Loucy (cell line): Measurements from ENCODE around the gene INAFM2.

Experiments used
- H2AFZ ChIP-seq: fragments of 200-600 bp; sonication (generic); 2 replicates; pipeline ENCODE4 v1.6.0; 2016; ENCODE audit warnings: antibody characterized with exemption, mild to moderate bottlenecking, low read length, moderate library complexity
- H3F3A ChIP-seq: fragments of 200-600 bp; 2 replicates; pipeline ENCODE4 v1.6.0; 2016; ENCODE audit warnings: antibody characterized with exemption, low read depth, mild to moderate bottlenecking
- H3K27me3 ChIP-seq: fragments of 200-600 bp; sonication (generic); 2 replicates; pipeline ENCODE4 v1.6.1; 2014; ENCODE audit warnings: low read length, mild to moderate bottlenecking; ENCODE audit not compliant: insufficient read depth, poor library complexity, severe bottlenecking
- H3K36me3 ChIP-seq: fragments of 200-600 bp; sonication (generic); 2 replicates; pipeline ENCODE4 v1.6.1; 2016; ENCODE audit warnings: low read length; ENCODE audit not compliant: insufficient read depth
- H3K4me1 ChIP-seq: fragments of 200-600 bp; sonication (generic); 2 replicates; pipeline ENCODE4 v1.5.1; 2014; ENCODE audit warnings: low read length, mild to moderate bottlenecking; ENCODE audit not compliant: insufficient read depth, poor library complexity, severe bottlenecking
- H3K4me2 ChIP-seq: fragments of 200-600 bp; sonication (generic); 2 replicates; pipeline ENCODE4 v1.6.0; 2014; ENCODE audit warnings: antibody characterized with exemption, low read length, low read depth, mild to moderate bottlenecking; ENCODE audit not compliant: poor library complexity, severe bottlenecking
- H3K4me3 ChIP-seq: fragments of 200-600 bp; sonication (generic); 2 replicates; pipeline ENCODE4 v1.5.1; 2014; ENCODE audit warnings: low read length, mild to moderate bottlenecking, mixed read lengths; ENCODE audit not compliant: poor library complexity, severe bottlenecking
- H3K79me2 ChIP-seq: fragments of 200-600 bp; sonication (generic); 2 replicates; pipeline ENCODE4 v1.6.1; 2014; ENCODE audit warnings: low read length; ENCODE audit not compliant: insufficient read depth
- H3K9ac ChIP-seq: fragments of 200-600 bp; sonication (generic); 2 replicates; pipeline ENCODE4 v1.6.0; 2014; ENCODE audit warnings: mild to moderate bottlenecking, low read depth, low read length, moderate library complexity; ENCODE audit not compliant: poor library complexity, severe bottlenecking
- H3K9me2 ChIP-seq: fragments of 200-600 bp; sonication (generic); replicated peaks from 2 replicates; pipeline ENCODE4 v1.6.1; 2016; ENCODE audit warnings: low read depth, low read length, mixed read lengths
- H3K9me3 ChIP-seq: fragments of 200-600 bp; sonication (generic); 2 replicates; pipeline ENCODE4 v1.6.1; 2014; ENCODE audit warnings: mild to moderate bottlenecking, antibody characterized with exemption, low read length, low read depth; ENCODE audit not compliant: insufficient read depth
- H4K20me1 ChIP-seq: fragments of 200-600 bp; sonication (generic); 2 replicates; pipeline ENCODE4 v1.6.0; 2014; ENCODE audit warnings: antibody characterized with exemption, low read length, mild to moderate bottlenecking; ENCODE audit not compliant: insufficient read depth, poor library complexity, severe bottlenecking
- EZH2phosphoT487 ChIP-seq: fragments of 200-600 bp; IDR thresholded peaks from 2 replicates; pipeline ENCODE4 v1.6.1; 2018; ENCODE audit warnings: antibody characterized with exemption, mild to moderate bottlenecking, moderate library complexity, borderline replicate concordance
- TF ChIP-seq, protein P1 (sequence below): fragments of 200-600 bp; sonication (generic); conservative IDR thresholded peaks from 2 replicates; pipeline ENCODE4 v1.5.1; 2014; ENCODE audit warnings: mild to moderate bottlenecking, antibody characterized with exemption, low read length

INAFM2 gene

DNA sequence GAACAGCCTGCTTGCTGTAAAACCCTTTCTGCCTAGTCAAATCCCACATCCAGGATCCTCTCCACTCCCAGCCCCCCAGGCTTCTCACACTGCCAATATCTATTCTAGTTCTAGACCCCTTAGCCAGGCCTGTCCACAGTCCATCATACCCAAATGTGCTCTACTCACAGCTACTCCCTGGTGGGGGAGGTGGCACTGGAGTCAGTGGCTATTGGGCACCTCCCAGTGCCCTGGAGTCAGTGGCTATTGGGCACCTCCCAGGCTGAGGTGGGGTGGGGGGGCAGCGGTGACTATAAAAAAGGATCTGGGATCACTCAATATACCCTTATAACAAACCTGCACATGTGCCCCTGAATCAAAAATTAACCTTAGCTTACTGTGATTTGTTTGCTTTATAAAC is 33.8 kb downstream of the INAFM2 start:
- H3K36me3 ChIP-seq = no peaks in the 10 kb centered on the region
- H3K27me3 ChIP-seq = no peaks in the 10 kb centered on the region
- H2AFZ ChIP-seq = no peak overlapping the region
- H3K4me3 ChIP-seq = peak overlapping the region; percentile 75
- H3K9ac ChIP-seq = no peak overlapping the region
- no peaks in the 10 kb centered on the region for H3F3A ChIP-seq
- TF ChIP-seq, protein P1, sequence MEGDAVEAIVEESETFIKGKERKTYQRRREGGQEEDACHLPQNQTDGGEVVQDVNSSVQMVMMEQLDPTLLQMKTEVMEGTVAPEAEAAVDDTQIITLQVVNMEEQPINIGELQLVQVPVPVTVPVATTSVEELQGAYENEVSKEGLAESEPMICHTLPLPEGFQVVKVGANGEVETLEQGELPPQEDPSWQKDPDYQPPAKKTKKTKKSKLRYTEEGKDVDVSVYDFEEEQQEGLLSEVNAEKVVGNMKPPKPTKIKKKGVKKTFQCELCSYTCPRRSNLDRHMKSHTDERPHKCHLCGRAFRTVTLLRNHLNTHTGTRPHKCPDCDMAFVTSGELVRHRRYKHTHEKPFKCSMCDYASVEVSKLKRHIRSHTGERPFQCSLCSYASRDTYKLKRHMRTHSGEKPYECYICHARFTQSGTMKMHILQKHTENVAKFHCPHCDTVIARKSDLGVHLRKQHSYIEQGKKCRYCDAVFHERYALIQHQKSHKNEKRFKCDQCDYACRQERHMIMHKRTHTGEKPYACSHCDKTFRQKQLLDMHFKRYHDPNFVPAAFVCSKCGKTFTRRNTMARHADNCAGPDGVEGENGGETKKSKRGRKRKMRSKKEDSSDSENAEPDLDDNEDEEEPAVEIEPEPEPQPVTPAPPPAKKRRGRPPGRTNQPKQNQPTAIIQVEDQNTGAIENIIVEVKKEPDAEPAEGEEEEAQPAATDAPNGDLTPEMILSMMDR = no peak
- no peak for TF ChIP-seq EZH2phosphoT487
- no peaks in the 10 kb centered on the region for H3K9me3 ChIP-seq
- no peaks in the 10 kb centered on the region for H4K20me1 ChIP-seq
- H3K4me2 ChIP-seq = peak overlapping the region; percentile 85
- H3K79me2 ChIP-seq = no peaks in the 10 kb centered on the region
- peaks cover 23% of the 10 kb centered on the region for H3K4me1 ChIP-seq
- no peaks in the 10 kb centered on the region for H3K9me2 ChIP-seq

DNA sequence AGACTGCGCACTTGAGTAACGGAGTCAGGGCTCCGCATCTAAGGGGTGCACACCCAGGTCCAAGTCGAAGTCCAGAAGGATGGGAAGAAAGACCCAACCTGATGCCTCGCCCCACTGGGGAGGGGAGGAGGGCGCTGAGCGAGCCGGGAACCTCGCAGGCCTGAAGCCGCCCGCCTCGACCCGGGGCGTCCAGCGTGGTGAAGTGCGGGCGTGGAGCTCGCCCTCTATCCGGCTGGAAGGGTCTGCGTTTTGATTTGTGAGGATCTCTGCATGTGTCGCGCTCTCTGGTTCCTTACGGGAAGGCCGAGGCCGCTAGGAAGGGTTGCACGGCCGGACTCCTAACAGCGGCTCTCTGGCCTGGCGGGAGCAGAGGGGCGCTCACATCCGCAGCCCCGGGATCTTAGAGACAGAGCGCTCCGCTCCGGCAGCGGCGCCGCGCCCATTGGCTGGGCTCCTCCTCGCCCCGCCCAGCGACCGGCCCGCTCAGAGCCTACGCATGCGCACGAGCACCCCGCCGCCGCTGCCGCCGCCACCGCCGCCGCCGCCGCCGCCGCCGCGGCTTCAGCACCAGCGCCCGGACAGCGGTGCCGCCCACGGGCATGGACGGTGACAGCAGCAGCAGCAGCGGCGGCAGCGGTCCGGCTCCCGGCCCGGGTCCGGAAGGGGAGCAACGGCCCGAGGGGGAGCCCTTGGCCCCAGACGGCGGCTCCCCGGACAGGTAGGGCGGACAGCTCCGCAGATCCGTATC is 34.4 kb downstream of the INAFM2 start, which contains the start of gene DISP2:
DISP2 (plus strand) TSS at position 497 of the 748 bp plus-strand sequence; CDS start at position 600, 103 bp downstream.
- Histone ChIP-seq H3K4me1 (peaks cover 23% of the 10 kb centered on the region), H3K9me3 (no peaks in the 10 kb centered on the region), H2AFZ (peak within 1 kb of the TSS; percentile 94), H3K4me2 (peak within 1 kb of the TSS; percentile 85), H3K36me3 (no peaks in the 10 kb centered on the region), H3K9me2 (no peaks in the 10 kb centered on the region), H4K20me1 (no peaks in the 10 kb centered on the region), H3K27me3 (no peaks in the 10 kb centered on the region), H3K79me2 (no peaks in the 10 kb centered on the region), H3K4me3 (peak within 1 kb of the TSS; percentile 76), H3F3A (no peaks in the 10 kb centered on the region), H3K9ac (no peak within 1 kb of the TSS)
- TF ChIP-seq, protein P1 = no peak
- no peak for TF ChIP-seq EZH2phosphoT487

DNA sequence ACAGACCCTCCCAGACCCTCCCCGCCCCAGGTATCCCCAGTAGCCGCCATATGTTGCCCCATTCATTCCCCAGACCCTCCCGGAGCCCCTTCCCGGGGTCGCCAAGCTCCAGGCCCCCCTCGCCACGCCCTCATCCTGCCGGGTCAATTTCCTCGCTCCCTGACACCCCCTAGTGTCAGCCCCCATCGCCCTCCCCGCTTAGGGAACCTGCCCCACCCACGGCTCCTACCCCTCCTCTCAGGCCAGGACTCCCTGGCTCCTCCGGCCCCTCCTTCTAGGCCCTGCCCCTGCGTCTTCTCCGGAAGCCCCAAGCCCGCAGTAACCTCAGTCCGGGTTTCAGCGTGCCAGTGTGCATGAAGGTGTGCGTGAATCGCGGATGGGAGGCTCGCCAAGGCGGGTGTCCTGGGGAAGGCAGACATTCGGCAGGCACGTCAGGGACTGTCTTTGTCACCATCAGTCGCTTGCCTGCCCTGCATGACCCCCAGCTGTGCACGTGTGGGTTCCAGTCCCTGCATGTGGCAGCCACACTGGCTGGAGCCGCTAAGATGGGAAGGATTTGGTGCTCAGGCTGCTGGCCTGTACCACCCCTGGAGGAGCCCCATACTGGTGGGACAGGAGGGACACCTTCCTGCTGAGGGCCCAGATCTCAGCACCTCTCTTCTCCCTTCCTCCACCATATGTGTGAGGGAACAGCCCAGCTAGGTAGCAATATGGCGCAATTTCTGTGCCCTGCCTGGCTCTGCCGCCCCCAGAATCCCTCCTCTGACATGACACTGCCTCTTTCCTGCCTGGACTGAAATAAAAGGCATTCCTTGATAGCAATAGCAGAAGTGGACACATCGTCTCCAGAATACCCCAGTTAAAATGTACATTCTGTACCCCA is 35.2 kb downstream of the INAFM2 start:
- Histone ChIP-seq H3K27me3 (no peaks in the 10 kb centered on the region), H4K20me1 (no peaks in the 10 kb centered on the region), H3K36me3 (no peaks in the 10 kb centered on the region), H2AFZ (peak overlapping the region; percentile 77; the same call in 1 of the 2 replicates), H3K9me3 (no peaks in the 10 kb centered on the region), H3K4me1 (peaks cover 23% of the 10 kb centered on the region), H3K79me2 (no peaks in the 10 kb centered on the region), H3K4me3 (peak overlapping the region; percentile 76), H3K9ac (no peak overlapping the region), H3K4me2 (peak overlapping the region; percentile 85), H3K9me2 (no peaks in the 10 kb centered on the region), H3F3A (no peaks in the 10 kb centered on the region)
- TF ChIP-seq, protein P1 = peak; percentile 22; the same call in 1 of the 2 replicates
- no peak for TF ChIP-seq EZH2phosphoT487
